Breast epithelium (tissue), 4 donors: Measurements from ENCODE around the gene DSG4. TPM values are rescaled to one million over a fixed set of nuclear protein-coding genes. Genes with fewer than 3 reads are reported as not detected.

Source experiments
- DNase-seq, 2 donors: peaks; one replicate each; pipeline ENCODE4 v3.0.0-alpha.2; 2019; ENCODE audit warnings: low spot score in 2 of 2
- H3K27ac ChIP-seq, 2 donors: fragments of 200-600 bp; sonication (generic) in 1 of 2; one replicate each; pipeline ENCODE4 v1.5.1; 2016 to 2019; ENCODE audit warnings: mild to moderate bottlenecking in 1 of 2
- H3K27me3 ChIP-seq, 2 donors: fragments of 200-600 bp; sonication (generic) in 1 of 2; one replicate each; pipeline versions ENCODE4 v1.5.1 to v1.6.0; 2017 to 2019; ENCODE audit warnings: control low read depth in 1 of 2, mild to moderate bottlenecking in 1 of 2
- H3K36me3 ChIP-seq: fragments of 200-600 bp; one replicate; pipeline ENCODE4 v1.5.1; 2019
- H3K4me1 ChIP-seq, 2 donors: fragments of 200-600 bp; sonication (generic); one replicate each; pipeline ENCODE4 v1.5.1; 2016 to 2019; ENCODE audit warnings: control low read depth in 1 of 2
- H3K4me3 ChIP-seq, 3 donors: fragments of 200-600 bp; sonication (generic); 1 replicate in 2 of 3; 2 replicates in 1 of 3; pipeline ENCODE4 v1.5.1; 2016 to 2019; ENCODE audit warnings: mild to moderate bottlenecking in 3 of 3, moderate library complexity in 2 of 3
- H3K9me3 ChIP-seq, 2 donors: fragments of 200-600 bp; sonication (generic) in 1 of 2; one replicate each; pipeline ENCODE4 v1.5.1; 2016 to 2019; ENCODE audit warnings: control low read depth in 1 of 2
- CTCF ChIP-seq, 3 donors: fragments of 450-650 bp; IDR thresholded peaks; one replicate each; pipeline ENCODE4 v1.5.1; 2016 to 2017; ENCODE audit warnings: antibody characterized with exemption in 3 of 3, mild to moderate bottlenecking in 3 of 3, moderate library complexity in 3 of 3
- POLR2A ChIP-seq: fragments of 450-650 bp; IDR thresholded peaks from one replicate; pipeline ENCODE4 v1.6.1; 2016; ENCODE audit warnings: antibody characterized with exemption, mild to moderate bottlenecking, moderate library complexity
- POLR2AphosphoS5 ChIP-seq, 3 donors: sonication (generic); formaldehyde crosslinking; IDR thresholded peaks; one replicate each; pipeline ENCODE4 v1.6.1; 2017; ENCODE audit warnings: antibody characterized with exemption in 3 of 3
- intact Hi-C: fragments of 100-400 bp; cut with DNase I; formaldehyde crosslinking; loops from one replicate; pipeline ENCODE4 v1.15.1; 2023; ENCODE audit warnings: low total_unique reads
- total RNA-seq, 3 donors: library from RNA; depleted of rRNA; stranded (reverse); fragments of >200 nt; gene quantifications; one replicate each; pipeline ENCODE4 v1.1.0, GENCODE V29; 2016

The DSG4 gene
- total RNA-seq, 3 donors from 2014 or later = not detected

- H3K9me3 ChIP-seq = no peaks in the 10 kb centered on the region
- no peaks in the 10 kb centered on the region for H3K4me1 ChIP-seq
- H3K27me3 ChIP-seq = no peaks in the 10 kb centered on the region
- intact Hi-C loops = no loop called here
- no peaks in the 10 kb centered on the region for H3K36me3 ChIP-seq
- DNase-seq = no peak
- no peak for TF ChIP-seq POLR2A
- no peak for TF ChIP-seq CTCF (IDR thresholded peaks at IDR 0.05)
- TF ChIP-seq POLR2AphosphoS5 (IDR thresholded peaks at IDR 0.05) = no peak
- H3K27ac ChIP-seq = no peak overlapping the region
- no peak overlapping the region for H3K4me3 ChIP-seq
These were observed 64.9 kb downstream of the DSG4 start for GRCh38 chr18:31441493-31441892.

GRCh38 chr18:31444142-31444541, 67.6 kb downstream of the DSG4 start:
- H3K36me3 ChIP-seq = no peaks in the 10 kb centered on the region
- no peaks in the 10 kb centered on the region for H3K27me3 ChIP-seq
- no peak for DNase-seq
- intact Hi-C loops = no loop called here
- TF ChIP-seq POLR2A = no peak
- TF ChIP-seq POLR2AphosphoS5 (IDR thresholded peaks at IDR 0.05) = no peak
- H3K4me1 ChIP-seq = no peaks in the 10 kb centered on the region
- no peak overlapping the region for H3K4me3 ChIP-seq
- no peak overlapping the region for H3K27ac ChIP-seq
- no peaks in the 10 kb centered on the region for H3K9me3 ChIP-seq

GRCh38 chr18:31445908-31446307, 69.3 kb downstream of the DSG4 start:
- TF ChIP-seq POLR2A (no peak), CTCF (IDR thresholded peaks at IDR 0.05) (no peak), POLR2AphosphoS5 (IDR thresholded peaks at IDR 0.05) (no peak)
- intact Hi-C loops = no loop called here
- Histone ChIP-seq H3K9me3 (no peaks in the 10 kb centered on the region), H3K4me1 (no peaks in the 10 kb centered on the region), H3K27ac (no peak overlapping the region), H3K36me3 (no peaks in the 10 kb centered on the region), H3K4me3 (no peak overlapping the region), H3K27me3 (no peaks in the 10 kb centered on the region)
- DNase-seq = no peak

- Histone ChIP-seq H3K4me3 (no peak overlapping the region), H3K36me3 (no peaks in the 10 kb centered on the region), H3K4me1 (no peaks in the 10 kb centered on the region), H3K27ac (no peak overlapping the region), H3K9me3 (no peaks in the 10 kb centered on the region), H3K27me3 (no peaks in the 10 kb centered on the region)
- intact Hi-C loops = no loop called here
- DNase-seq = no peak
- TF ChIP-seq CTCF (IDR thresholded peaks at IDR 0.05) = no peak
- TF ChIP-seq POLR2AphosphoS5 (IDR thresholded peaks at IDR 0.05) = no peak
- no peak for TF ChIP-seq POLR2A
These were observed 70.3 kb downstream of the DSG4 start for GRCh38 chr18:31446854-31447253.

- Histone ChIP-seq H3K9me3 (no peaks in the 10 kb centered on the region), H3K27me3 (no peaks in the 10 kb centered on the region), H3K27ac (peak within 1 kb of the TSS; percentile 22 to 71), H3K4me1 (no peaks in the 10 kb centered on the region), H3K4me3 (peak within 1 kb of the TSS in 2 of 3 donors; percentile 24 to 51), H3K36me3 (no peaks in the 10 kb centered on the region)
- intact Hi-C loops = no loop called here
- TF ChIP-seq CTCF (IDR thresholded peaks at IDR 0.05) (no peak), POLR2AphosphoS5 (IDR thresholded peaks at IDR 0.05) (peak in 1 of 3 donors; percentile 32), POLR2A (peak; percentile 39)
- DNase-seq = peak in 1 of 2 donors; percentile 39
These were observed 71.1 kb downstream of the DSG4 start, which contains the start of gene DSG3 for GRCh38 chr18:31447530-31448191. DSG3 (plus strand) TSS chr18:31447741; CDS start chr18:31447878, 137 bp downstream.
